NCI-H1694 (cell line): Measurements from ENCODE around the gene ARSH.
"Not testable (repeated sequence)": the region's sequence is repeated elsewhere in the genome, so short reads cannot be mapped to it uniquely, and the experiment has no call there.

Experiments used
- DNase-seq: peaks from one replicate; lab custom pipeline; 2025; lab: John Stamatoyannopoulos, UW

Gene ARSH

GRCh38 chrX:3037218-3037617 lies 30.9 kb downstream of the ARSH start:
- no peak for DNase-seq

- DNase-seq = no peak
Observed at GRCh38 chrX:3044196-3044595, 37.9 kb downstream of the ARSH start.

- no peak for DNase-seq
Observed at GRCh38 chrX:3044671-3045070, 38.3 kb downstream of the ARSH start.

GRCh38 chrX:3046253-3047240 lies 40.2 kb downstream of the ARSH start:
- no peak for DNase-seq

- DNase-seq = not testable (repeated sequence)
Observed at GRCh38 chrX:3050523-3051175, 44.3 kb downstream of the ARSH start.

GRCh38 chrX:3052860-3053259 lies 46.5 kb downstream of the ARSH start:
- no peak for DNase-seq

- DNase-seq = peak; percentile 54
Observed at GRCh38 chrX:3066555-3066954, 60.2 kb downstream of the ARSH start.

GRCh38 chrX:3075959-3076358 lies 69.6 kb downstream of the ARSH start:
- no peak for DNase-seq

GRCh38 chrX:3076416-3076991 lies 70.2 kb downstream of the ARSH start:
- DNase-seq = no peak
